ENCODE measurements around the gene BMP8A.

DNA sequence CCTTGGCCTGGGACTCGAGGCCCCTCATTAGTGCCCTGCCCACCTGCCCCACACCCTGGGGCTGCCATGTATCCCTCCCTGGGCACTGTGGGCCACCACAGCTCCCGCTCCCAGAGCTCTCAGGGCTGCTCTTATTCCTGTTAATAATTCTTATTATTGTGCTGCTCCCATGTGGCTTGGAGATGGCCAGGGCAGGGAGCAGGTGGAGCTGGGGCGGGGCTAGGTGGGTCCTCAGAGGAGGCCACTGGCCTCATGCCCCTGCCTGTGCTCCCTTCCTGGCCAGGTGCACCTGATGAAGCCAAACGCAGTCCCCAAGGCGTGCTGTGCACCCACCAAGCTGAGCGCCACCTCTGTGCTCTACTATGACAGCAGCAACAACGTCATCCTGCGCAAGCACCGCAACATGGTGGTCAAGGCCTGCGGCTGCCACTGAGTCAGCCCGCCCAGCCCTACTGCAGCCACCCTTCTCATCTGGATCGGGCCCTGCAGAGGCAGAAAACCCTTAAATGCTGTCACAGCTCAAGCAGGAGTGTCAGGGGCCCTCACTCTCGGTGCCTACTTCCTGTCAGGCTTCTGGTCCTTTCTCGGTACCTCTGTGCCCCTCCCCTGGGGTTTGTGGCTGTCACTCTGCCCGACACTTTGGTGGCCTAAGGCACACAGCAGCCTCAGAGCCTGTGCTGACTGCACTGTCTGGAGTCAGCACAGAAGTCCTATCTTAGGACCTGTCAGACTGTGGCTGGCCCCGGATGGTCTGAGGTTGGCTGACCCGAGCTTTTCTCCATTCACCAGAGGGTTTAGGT, 34.1 kb downstream of the BMP8A start:
- TF ChIP-seq, protein P1, sequence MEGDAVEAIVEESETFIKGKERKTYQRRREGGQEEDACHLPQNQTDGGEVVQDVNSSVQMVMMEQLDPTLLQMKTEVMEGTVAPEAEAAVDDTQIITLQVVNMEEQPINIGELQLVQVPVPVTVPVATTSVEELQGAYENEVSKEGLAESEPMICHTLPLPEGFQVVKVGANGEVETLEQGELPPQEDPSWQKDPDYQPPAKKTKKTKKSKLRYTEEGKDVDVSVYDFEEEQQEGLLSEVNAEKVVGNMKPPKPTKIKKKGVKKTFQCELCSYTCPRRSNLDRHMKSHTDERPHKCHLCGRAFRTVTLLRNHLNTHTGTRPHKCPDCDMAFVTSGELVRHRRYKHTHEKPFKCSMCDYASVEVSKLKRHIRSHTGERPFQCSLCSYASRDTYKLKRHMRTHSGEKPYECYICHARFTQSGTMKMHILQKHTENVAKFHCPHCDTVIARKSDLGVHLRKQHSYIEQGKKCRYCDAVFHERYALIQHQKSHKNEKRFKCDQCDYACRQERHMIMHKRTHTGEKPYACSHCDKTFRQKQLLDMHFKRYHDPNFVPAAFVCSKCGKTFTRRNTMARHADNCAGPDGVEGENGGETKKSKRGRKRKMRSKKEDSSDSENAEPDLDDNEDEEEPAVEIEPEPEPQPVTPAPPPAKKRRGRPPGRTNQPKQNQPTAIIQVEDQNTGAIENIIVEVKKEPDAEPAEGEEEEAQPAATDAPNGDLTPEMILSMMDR (IDR thresholded peaks at IDR 0.05; ENCODE audit: low read length): no peak
- TF ChIP-seq EZH2 (optimal IDR thresholded peaks at IDR 0.05; ENCODE audit: low read depth, low read length) (no peak), EZH2phosphoT487 (IDR thresholded peaks at IDR 0.05; ENCODE audit: low read length) (no peak)
